Lower leg skin (tissue), 3 donors: Measurements from ENCODE around the gene ABHD5.
"Not testable (repeated sequence)": the region's sequence is repeated elsewhere in the genome, so short reads cannot be mapped to it uniquely, and the experiment has no call there.

Experiments
- POLR2A ChIP-seq, 2 donors: fragments of 450-650 bp; IDR thresholded peaks; one replicate each; pipeline ENCODE4 v1.6.1; 2016 to 2017; ENCODE audit warnings: antibody characterized with exemption in 2 of 2, mild to moderate bottlenecking in 1 of 2, moderate library complexity in 1 of 2
- TF ChIP-seq, protein P1 (sequence below), 3 donors: fragments of 450-650 bp; IDR thresholded peaks; one replicate each; pipeline ENCODE4 v1.5.1; 2016; ENCODE audit warnings: antibody characterized with exemption in 3 of 3, mild to moderate bottlenecking in 3 of 3, moderate library complexity in 2 of 3

DNA sequence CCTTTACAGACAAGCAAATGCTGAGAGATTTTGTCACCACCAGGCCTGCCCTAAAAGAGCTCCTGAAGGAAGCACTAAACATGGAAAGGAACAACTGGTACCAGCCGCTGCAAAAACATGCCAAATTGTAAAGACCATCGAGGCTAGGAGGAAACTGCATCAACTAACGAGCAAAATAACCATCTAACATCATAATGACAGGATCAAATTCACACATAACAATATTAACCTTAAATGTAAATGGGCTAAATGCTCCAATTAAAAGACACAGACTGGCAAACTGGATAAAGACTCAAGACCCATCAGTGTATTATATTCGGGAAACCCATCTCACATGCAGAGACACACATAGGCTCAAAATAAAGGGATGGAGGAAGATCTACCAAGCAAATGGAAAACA lies 9.9 kb upstream of the ABHD5 start:
- TF ChIP-seq, protein P1, sequence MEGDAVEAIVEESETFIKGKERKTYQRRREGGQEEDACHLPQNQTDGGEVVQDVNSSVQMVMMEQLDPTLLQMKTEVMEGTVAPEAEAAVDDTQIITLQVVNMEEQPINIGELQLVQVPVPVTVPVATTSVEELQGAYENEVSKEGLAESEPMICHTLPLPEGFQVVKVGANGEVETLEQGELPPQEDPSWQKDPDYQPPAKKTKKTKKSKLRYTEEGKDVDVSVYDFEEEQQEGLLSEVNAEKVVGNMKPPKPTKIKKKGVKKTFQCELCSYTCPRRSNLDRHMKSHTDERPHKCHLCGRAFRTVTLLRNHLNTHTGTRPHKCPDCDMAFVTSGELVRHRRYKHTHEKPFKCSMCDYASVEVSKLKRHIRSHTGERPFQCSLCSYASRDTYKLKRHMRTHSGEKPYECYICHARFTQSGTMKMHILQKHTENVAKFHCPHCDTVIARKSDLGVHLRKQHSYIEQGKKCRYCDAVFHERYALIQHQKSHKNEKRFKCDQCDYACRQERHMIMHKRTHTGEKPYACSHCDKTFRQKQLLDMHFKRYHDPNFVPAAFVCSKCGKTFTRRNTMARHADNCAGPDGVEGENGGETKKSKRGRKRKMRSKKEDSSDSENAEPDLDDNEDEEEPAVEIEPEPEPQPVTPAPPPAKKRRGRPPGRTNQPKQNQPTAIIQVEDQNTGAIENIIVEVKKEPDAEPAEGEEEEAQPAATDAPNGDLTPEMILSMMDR (IDR thresholded peaks at IDR 0.05), result not testable (repeated sequence)
- not testable (repeated sequence) for TF ChIP-seq POLR2A (IDR thresholded peaks at IDR 0.05)
